B cell (primary cell): Measurements from ENCODE around the gene GNG2.

Experiments used
- EZH2 ChIP-seq: IDR thresholded peaks from 2 replicates; pipeline ENCODE4 v1.6.1; 2012; ENCODE audit warnings: borderline replicate concordance, low read depth, mild to moderate bottlenecking, moderate library complexity, low read length; ENCODE audit not compliant: insufficient read depth, poor library complexity, severe bottlenecking
- TF ChIP-seq, protein P1 (sequence below): fragments of 200-600 bp; IDR thresholded peaks from one replicate; pipeline ENCODE4 v1.8.0; 2022; ENCODE audit warnings: antibody characterized with exemption, mild to moderate bottlenecking

DNA sequence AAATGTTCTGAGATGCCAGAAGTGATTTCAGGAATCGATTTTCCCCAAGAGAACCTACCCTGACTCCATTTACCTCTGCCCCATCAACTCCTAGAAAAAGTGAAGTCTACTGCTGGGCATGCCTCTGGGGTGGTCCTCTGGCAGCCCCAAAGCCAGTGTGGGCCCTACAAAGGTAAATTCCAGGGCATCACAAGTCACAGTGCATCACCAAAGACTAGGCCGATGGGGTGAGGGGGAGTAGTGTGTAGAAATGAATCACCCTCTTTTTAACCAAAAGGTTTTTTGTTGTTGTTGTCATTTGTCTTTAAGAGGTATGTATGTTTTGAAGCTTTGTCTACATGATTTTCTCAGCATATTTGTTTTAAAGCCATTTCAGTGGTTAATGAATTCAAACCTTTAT, 82.6 kb downstream of the GNG2 start:
- TF ChIP-seq, protein P1, sequence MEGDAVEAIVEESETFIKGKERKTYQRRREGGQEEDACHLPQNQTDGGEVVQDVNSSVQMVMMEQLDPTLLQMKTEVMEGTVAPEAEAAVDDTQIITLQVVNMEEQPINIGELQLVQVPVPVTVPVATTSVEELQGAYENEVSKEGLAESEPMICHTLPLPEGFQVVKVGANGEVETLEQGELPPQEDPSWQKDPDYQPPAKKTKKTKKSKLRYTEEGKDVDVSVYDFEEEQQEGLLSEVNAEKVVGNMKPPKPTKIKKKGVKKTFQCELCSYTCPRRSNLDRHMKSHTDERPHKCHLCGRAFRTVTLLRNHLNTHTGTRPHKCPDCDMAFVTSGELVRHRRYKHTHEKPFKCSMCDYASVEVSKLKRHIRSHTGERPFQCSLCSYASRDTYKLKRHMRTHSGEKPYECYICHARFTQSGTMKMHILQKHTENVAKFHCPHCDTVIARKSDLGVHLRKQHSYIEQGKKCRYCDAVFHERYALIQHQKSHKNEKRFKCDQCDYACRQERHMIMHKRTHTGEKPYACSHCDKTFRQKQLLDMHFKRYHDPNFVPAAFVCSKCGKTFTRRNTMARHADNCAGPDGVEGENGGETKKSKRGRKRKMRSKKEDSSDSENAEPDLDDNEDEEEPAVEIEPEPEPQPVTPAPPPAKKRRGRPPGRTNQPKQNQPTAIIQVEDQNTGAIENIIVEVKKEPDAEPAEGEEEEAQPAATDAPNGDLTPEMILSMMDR: no peak
- TF ChIP-seq EZH2: no peak
